ENCODE results near the gene IFT122.

The IFT122 gene

DNA sequence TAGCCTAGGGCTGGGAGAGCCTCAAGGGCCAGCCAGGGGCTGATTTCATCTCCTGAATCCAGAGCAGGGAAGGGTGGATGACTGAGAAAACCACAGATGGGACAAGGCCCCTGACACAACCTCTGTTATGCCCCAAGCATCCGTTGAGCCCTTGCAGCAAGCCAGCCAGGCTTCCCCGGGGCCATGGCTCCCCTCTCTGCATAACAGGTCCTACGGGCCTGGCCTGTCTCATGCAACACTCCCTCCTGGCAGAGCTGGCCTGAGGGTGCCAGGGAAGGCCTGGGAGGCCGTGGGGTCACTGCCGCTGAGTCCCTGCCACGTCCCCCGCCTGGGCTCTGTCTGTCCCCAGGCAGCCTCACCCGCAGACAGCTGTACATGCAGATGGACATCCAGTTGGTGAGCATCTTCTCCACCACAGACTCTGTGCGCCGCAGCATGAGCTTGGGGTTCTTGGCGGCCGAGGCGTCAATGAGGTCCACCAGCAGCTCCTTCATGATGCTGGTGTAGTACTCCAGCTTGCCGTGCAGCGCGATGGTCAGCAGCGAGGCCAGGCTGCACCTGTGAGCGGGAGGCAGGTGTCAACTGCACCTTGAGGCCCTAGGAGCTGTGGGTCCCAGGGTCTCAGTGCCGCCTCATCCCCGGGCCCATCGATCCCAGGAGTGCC lies 125.1 kb downstream of the IFT122 start:
- no peak for DNase-seq (ENCODE audit: low read depth)
- TF ChIP-seq CTCF (IDR thresholded peaks at IDR 0.05; ENCODE audit: low read length, missing control alignments) = no peak
- no peak overlapping the region for H3K4me3 ChIP-seq (replicated peaks; ENCODE audit: low read depth, low read length)

DNA sequence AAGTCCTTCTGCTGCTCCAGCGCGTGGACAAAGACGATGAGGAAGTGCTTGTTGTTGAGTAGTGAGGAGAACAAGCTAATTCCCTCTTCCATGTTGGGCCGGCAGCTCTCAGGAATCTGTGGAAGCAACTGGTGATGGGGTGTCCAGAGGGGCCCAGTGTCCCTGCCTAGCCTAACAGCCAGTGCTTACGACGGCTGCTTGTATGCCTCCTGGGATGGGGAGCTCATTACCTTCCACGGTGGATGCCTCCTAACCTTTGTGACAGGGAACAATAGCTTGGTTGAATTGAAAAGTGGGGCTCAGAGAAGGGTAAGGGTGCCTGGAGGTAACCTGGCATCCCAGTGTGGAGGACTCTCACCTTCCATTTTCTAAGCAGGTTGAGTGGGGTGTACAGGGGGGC lies 125.9 kb downstream of the IFT122 start:
- no peak for TF ChIP-seq CTCF (IDR thresholded peaks at IDR 0.05; ENCODE audit: low read length, missing control alignments)

DNA sequence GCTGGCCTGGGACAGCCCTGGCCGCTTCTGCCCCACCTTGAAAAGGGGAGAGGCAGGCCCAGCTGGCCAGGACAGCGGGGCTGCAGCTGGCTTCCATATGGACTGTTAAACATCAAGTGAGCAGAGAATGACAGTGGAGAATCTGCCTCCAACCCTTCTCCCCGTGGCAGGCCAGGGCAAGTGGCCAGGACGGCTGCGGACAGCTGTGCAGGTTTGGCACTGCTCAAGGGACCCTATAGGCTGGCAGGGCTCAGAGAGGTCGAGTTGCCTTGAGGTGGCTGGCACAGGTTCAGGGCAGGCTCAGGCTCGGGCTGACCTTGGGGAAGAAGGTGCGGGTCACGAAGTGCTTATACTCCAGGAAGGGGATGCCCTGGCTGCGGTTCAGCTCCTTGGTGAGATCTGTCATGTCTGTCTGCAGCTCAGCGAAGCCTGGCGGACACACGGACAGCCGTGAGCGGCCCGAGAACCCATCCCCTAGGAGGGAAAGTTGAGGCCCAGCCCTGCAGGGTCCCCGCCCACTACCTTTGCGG lies 127.2 kb downstream of the IFT122 start:
- TF ChIP-seq CTCF (IDR thresholded peaks at IDR 0.05; ENCODE audit: low read length, missing control alignments) = no peak
- H3K4me3 ChIP-seq (replicated peaks; ENCODE audit: low read depth, low read length) = no peak overlapping the region
- DNase-seq (ENCODE audit: low read depth) = no peak

More for the DNA sequence above, 125.9 kb downstream of the IFT122 start:
- H3K4me3 ChIP-seq (replicated peaks; ENCODE audit: low read depth, low read length) = no peak overlapping the region
- no peak for DNase-seq (ENCODE audit: low read depth)

- no peak for TF ChIP-seq CTCF (IDR thresholded peaks at IDR 0.05; ENCODE audit: low read length, missing control alignments)
- no peak for DNase-seq (ENCODE audit: low read depth)
- H3K4me3 ChIP-seq (replicated peaks; ENCODE audit: low read depth, low read length) = no peak overlapping the region
These were observed 127.9 kb downstream of the IFT122 start for GRCh38 chr3:129567939-129568338.

- TF ChIP-seq CTCF (IDR thresholded peaks at IDR 0.05; ENCODE audit: low read length, missing control alignments) = no peak
- no peak for DNase-seq (ENCODE audit: low read depth)
- H3K4me3 ChIP-seq (replicated peaks; ENCODE audit: low read depth, low read length) = no peak overlapping the region
These were observed 129.8 kb downstream of the IFT122 start for GRCh38 chr3:129569856-129570255.

Data from fibroblast of pulmonary artery (primary cell).